PC-3 (cell line): ENCODE data around the gene LMO4. TPM values are rescaled to one million over a fixed set of nuclear protein-coding genes. Genes with fewer than 3 reads are reported as not detected.
A peak's percentile ranks its signal among the peaks of the same experiment; 100 is the strongest.

Source experiments
- ATAC-seq: fragments of 200-7000 bp; cut with Tn5 transposase; 2 replicates; pipeline ENCODE4 v1.9.1; 2020; ENCODE audit warnings: mild to moderate bottlenecking, moderate library complexity
- BruUV-seq: library from RNA; stranded (reverse); fragments of 400-500 nt; replicated peaks from 2 replicates; lab custom pipeline; 2021; lab: Mats Ljungman, UMichigan
- CTCF ChIA-PET: fragments of 300-600 bp; sonication (Branson Sonifier 250); formaldehyde crosslinking; loops from one replicate; lab custom pipeline; 2022; ENCODE audit warnings: antibody characterized with exemption; lab: Charles Lee
- POLR2A ChIA-PET: fragments of 300-600 bp; sonication (Branson Sonifier 250); formaldehyde crosslinking; loops from one replicate; lab custom pipeline; 2022; ENCODE audit warnings: antibody characterized with exemption; ENCODE audit not compliant: unreplicated experiment; lab: Charles Lee
- DNase-seq: peaks from one replicate; pipeline ENCODE4 v3.0.0-alpha.2; 2015
- H2AFZ ChIP-seq: fragments of 300-600 bp; sonication (generic); 2 replicates; pipeline ENCODE4 v1.6.0; 2016; ENCODE audit warnings: antibody characterized with exemption, low read length
- H3F3A ChIP-seq: fragments of 300-600 bp; sonication (generic); one replicate; pipeline ENCODE4 v1.6.0; 2017; ENCODE audit warnings: antibody characterized with exemption, low read length, control low read depth, mild to moderate bottlenecking; ENCODE audit not compliant: unreplicated experiment
- H3K27ac ChIP-seq: fragments of 300-600 bp; sonication (generic); 2 replicates; pipeline ENCODE4 v1.5.1; 2016; ENCODE audit warnings: mild to moderate bottlenecking, low read length
- H3K27me3 ChIP-seq: fragments of 300-600 bp; sonication (generic); 2 replicates; pipeline ENCODE4 v1.6.1; 2016; ENCODE audit warnings: low read length, mixed read lengths
- H3K36me3 ChIP-seq: fragments of 300-600 bp; sonication (generic); 2 replicates; pipeline ENCODE4 v1.6.1; 2016; ENCODE audit warnings: low read depth, mixed run types, low read length, mixed read lengths
- H3K4me1 ChIP-seq: fragments of 300-600 bp; sonication (generic); 2 replicates; pipeline ENCODE4 v1.5.1; 2016; ENCODE audit warnings: low read length; ENCODE audit not compliant: insufficient read depth
- H3K4me2 ChIP-seq: fragments of 300-600 bp; sonication (generic); 2 replicates; pipeline ENCODE4 v1.6.0; 2016; ENCODE audit warnings: low read length
- H3K4me3 ChIP-seq: fragments of 300-600 bp; sonication (generic); 2 replicates; pipeline ENCODE4 v1.5.1; 2016; ENCODE audit warnings: mild to moderate bottlenecking, low read length, mixed read lengths
- H3K79me2 ChIP-seq: fragments of 300-600 bp; sonication (generic); 2 replicates; pipeline ENCODE4 v1.6.1; 2017; ENCODE audit warnings: low read length, mixed read lengths
- H3K9ac ChIP-seq: fragments of 300-600 bp; sonication (generic); 2 replicates; pipeline ENCODE4 v1.6.0; 2016; ENCODE audit warnings: mild to moderate bottlenecking, low read length
- H3K9me2 ChIP-seq: fragments of 300-600 bp; sonication (generic); replicated peaks from 2 replicates; pipeline ENCODE4 v1.6.1; 2016; ENCODE audit warnings: mixed run types, low read length, mixed read lengths
- H3K9me3 ChIP-seq: fragments of 300-600 bp; sonication (generic); 2 replicates; pipeline ENCODE4 v1.6.1; 2016; ENCODE audit warnings: low read length, mixed read lengths
- H4K20me1 ChIP-seq: fragments of 300-600 bp; sonication (generic); 2 replicates; pipeline ENCODE4 v1.6.1; 2016; ENCODE audit warnings: low read length, mixed read lengths
- CTCF ChIP-seq: fragments of 300-600 bp; sonication (generic); conservative IDR thresholded peaks from 2 replicates; pipeline ENCODE4 v1.5.1; 2017; ENCODE audit warnings: antibody characterized with exemption, low read depth, mild to moderate bottlenecking, low read length
- EZH2 ChIP-seq: fragments of 300-600 bp; sonication (generic); IDR thresholded peaks from one replicate; pipeline ENCODE4 v1.6.1; 2017; ENCODE audit warnings: antibody characterized with exemption, mild to moderate bottlenecking, low read length; ENCODE audit not compliant: unreplicated experiment
- EZH2phosphoT487 ChIP-seq: fragments of 300-600 bp; sonication (generic); IDR thresholded peaks from 2 replicates; pipeline ENCODE4 v1.6.1; 2018; ENCODE audit warnings: mild to moderate bottlenecking, antibody characterized with exemption, low read length, borderline replicate concordance
- intact Hi-C: fragments of 100-400 bp; cut with micrococcal nuclease; formaldehyde crosslinking; loops from 2 replicates; pipeline ENCODE4 v1.9.0; 2023
- total RNA-seq: library from RNA; depleted of rRNA; stranded (reverse); fragments of >200 nt; gene quantifications from 2 replicates; pipeline ENCODE4 v1.2.3, GENCODE V29; 2014

LMO4 gene
- total RNA-seq, 1 experiment from 2014 or later: 41.5 TPM

- Histone ChIP-seq H3K36me3 (no peaks in the 10 kb centered on the region), H3K27me3 (no peaks in the 10 kb centered on the region), H3K4me3 (peak overlapping the region; percentile 80), H3F3A (no peaks in the 10 kb centered on the region), H3K79me2 (peaks cover 55% of the 10 kb centered on the region), H3K4me1 (peaks cover 39% of the 10 kb centered on the region), H3K27ac (peak overlapping the region; percentile 82), H3K9me3 (no peaks in the 10 kb centered on the region), H3K9ac (peak overlapping the region; percentile 78), H3K9me2 (no peaks in the 10 kb centered on the region), H4K20me1 (no peaks in the 10 kb centered on the region), H2AFZ (peak overlapping the region; percentile 64), H3K4me2 (peak overlapping the region; percentile 99)
- intact Hi-C loops: loop anchor here (5.0 to 10.0 kb wide), 2 partner anchors 144 to 386 kb away; no protein-coding TSS in a partner anchor
- ChIA-PET CTCF (no interaction called here), POLR2A (no interaction called here)
- ATAC-seq (no peak), DNase-seq (no peak)
- BruUV-seq: no TSS peak
- no peak for TF ChIP-seq EZH2
- no peak for TF ChIP-seq CTCF
- no peak for TF ChIP-seq EZH2phosphoT487
Measured at GRCh38 chr1:87330885-87331364, 2.2 kb downstream of the LMO4 start.

- Histone ChIP-seq H3K4me2 (peak overlapping the region; percentile 99), H3K4me1 (peaks cover 37% of the 10 kb centered on the region), H3K9me2 (no peaks in the 10 kb centered on the region), H3K27ac (peak overlapping the region; percentile 82), H3F3A (no peaks in the 10 kb centered on the region), H2AFZ (peak overlapping the region; percentile 64), H3K36me3 (no peaks in the 10 kb centered on the region), H3K4me3 (peak overlapping the region; percentile 80), H3K9me3 (no peaks in the 10 kb centered on the region), H3K27me3 (no peaks in the 10 kb centered on the region), H3K79me2 (peaks cover 62% of the 10 kb centered on the region), H4K20me1 (no peaks in the 10 kb centered on the region), H3K9ac (peak overlapping the region; percentile 63)
- TF ChIP-seq EZH2phosphoT487 (no peak), EZH2 (no peak), CTCF (peak; percentile 36; the same call in 1 of the 2 replicates)
- CTCF ChIA-PET: interaction anchor here (0.7 kb wide), 1 partner anchor 141 kb away, joined by 3 read pairs; no protein-coding TSS in a partner anchor
- peak; percentile 28 for ATAC-seq
- intact Hi-C loops: loop anchor here (5.0 to 10.0 kb wide), 2 partner anchors 143 to 386 kb away; no protein-coding TSS in a partner anchor
- POLR2A ChIA-PET: no interaction called here
- no TSS peak for BruUV-seq
- DNase-seq: peak; percentile 92
Measured at GRCh38 chr1:87331365-87332241, 2.9 kb downstream of the LMO4 start.
